ENCODE results near the gene UBL5.

DNA sequence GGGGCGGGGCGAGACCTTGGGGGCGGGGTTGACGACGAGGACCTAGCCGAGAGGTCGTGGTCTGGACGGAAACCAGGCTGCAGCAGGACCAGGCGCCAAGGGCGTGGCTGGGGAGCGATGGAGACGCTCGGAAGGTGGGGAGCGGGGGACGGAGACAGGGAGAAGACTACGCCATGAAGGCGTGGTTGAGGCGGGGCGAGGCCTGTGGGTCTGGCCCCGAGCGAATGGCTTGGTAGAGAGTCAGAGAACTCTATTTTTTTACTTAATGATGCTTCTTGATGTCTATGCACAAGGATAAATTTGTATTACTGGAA, 8.2 kb upstream of the UBL5 start:
- TF ChIP-seq, protein P1, sequence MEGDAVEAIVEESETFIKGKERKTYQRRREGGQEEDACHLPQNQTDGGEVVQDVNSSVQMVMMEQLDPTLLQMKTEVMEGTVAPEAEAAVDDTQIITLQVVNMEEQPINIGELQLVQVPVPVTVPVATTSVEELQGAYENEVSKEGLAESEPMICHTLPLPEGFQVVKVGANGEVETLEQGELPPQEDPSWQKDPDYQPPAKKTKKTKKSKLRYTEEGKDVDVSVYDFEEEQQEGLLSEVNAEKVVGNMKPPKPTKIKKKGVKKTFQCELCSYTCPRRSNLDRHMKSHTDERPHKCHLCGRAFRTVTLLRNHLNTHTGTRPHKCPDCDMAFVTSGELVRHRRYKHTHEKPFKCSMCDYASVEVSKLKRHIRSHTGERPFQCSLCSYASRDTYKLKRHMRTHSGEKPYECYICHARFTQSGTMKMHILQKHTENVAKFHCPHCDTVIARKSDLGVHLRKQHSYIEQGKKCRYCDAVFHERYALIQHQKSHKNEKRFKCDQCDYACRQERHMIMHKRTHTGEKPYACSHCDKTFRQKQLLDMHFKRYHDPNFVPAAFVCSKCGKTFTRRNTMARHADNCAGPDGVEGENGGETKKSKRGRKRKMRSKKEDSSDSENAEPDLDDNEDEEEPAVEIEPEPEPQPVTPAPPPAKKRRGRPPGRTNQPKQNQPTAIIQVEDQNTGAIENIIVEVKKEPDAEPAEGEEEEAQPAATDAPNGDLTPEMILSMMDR (conservative IDR thresholded peaks at IDR 0.05), result no peak
- TF ChIP-seq EZH2 (IDR thresholded peaks at IDR 0.05; ENCODE audit: low read depth), result no peak
